ENCODE results near the gene COMP.

COMP gene

GRCh38 chr19:18783958-18784785, 6.9 kb downstream of the COMP start:
- FAIRE-seq (no peak), DNase-seq (ENCODE audit: insufficient read length, low spot score) (no peak)
- TF ChIP-seq POLR2A (IDR thresholded peaks at IDR 0.05; ENCODE audit: low read depth, low read length) = no peak

GRCh38 chr19:18782559-18783225, 8.4 kb downstream of the COMP start:
- TF ChIP-seq POLR2A (IDR thresholded peaks at IDR 0.05; ENCODE audit: low read depth, low read length) = no peak
- no peak for DNase-seq (ENCODE audit: insufficient read length, low spot score)
- FAIRE-seq = no peak

- no peak for FAIRE-seq
- DNase-seq (ENCODE audit: insufficient read length, low spot score) = no peak
- TF ChIP-seq POLR2A (IDR thresholded peaks at IDR 0.05; ENCODE audit: low read depth, low read length) = no peak
Observed at GRCh38 chr19:18781885-18782527, 9.1 kb downstream of the COMP start.

- FAIRE-seq (no peak), DNase-seq (ENCODE audit: insufficient read length, low spot score) (no peak)
- TF ChIP-seq POLR2A (IDR thresholded peaks at IDR 0.05; ENCODE audit: low read depth, low read length) = no peak
Observed at GRCh38 chr19:18781047-18781600, 10.0 kb downstream of the COMP start.

- no peak for TF ChIP-seq POLR2A (IDR thresholded peaks at IDR 0.05; ENCODE audit: low read depth, low read length)
- no peak for FAIRE-seq
- no peak for DNase-seq (ENCODE audit: insufficient read length, low spot score)
Observed at GRCh38 chr19:18780631-18781030, 10.5 kb downstream of the COMP start.

- FAIRE-seq (no peak), DNase-seq (ENCODE audit: insufficient read length, low spot score) (no peak)
- TF ChIP-seq POLR2A (IDR thresholded peaks at IDR 0.05; ENCODE audit: low read depth, low read length) = no peak
Observed at GRCh38 chr19:18780081-18780480, 11.0 kb downstream of the COMP start.

- TF ChIP-seq POLR2A (IDR thresholded peaks at IDR 0.05; ENCODE audit: low read depth, low read length) = no peak
- no peak for DNase-seq (ENCODE audit: insufficient read length, low spot score)
Observed at GRCh38 chr19:18778826-18779495, 12.1 kb downstream of the COMP start.

GRCh38 chr19:18778076-18778389, 13.1 kb downstream of the COMP start:
- no peak for FAIRE-seq
- TF ChIP-seq POLR2A (IDR thresholded peaks at IDR 0.05; ENCODE audit: low read depth, low read length) = no peak
- no peak for DNase-seq (ENCODE audit: insufficient read length, low spot score)

More at GRCh38 chr19:18778826-18779495, 12.1 kb downstream of the COMP start:
- no peak for FAIRE-seq

- no peak for FAIRE-seq
- no peak for TF ChIP-seq POLR2A (IDR thresholded peaks at IDR 0.05; ENCODE audit: low read depth, low read length)
- no peak for DNase-seq (ENCODE audit: insufficient read length, low spot score)
Observed at GRCh38 chr19:18777301-18778075, 13.6 kb downstream of the COMP start.

GRCh38 chr19:18776736-18777135, 14.4 kb downstream of the COMP start:
- DNase-seq (ENCODE audit: insufficient read length, low spot score) = peak; percentile 73
- no peak for FAIRE-seq
- TF ChIP-seq POLR2A (IDR thresholded peaks at IDR 0.05; ENCODE audit: low read depth, low read length) = no peak

GRCh38 chr19:18776288-18776594, 14.9 kb downstream of the COMP start:
- no peak for TF ChIP-seq POLR2A (IDR thresholded peaks at IDR 0.05; ENCODE audit: low read depth, low read length)
- FAIRE-seq (no peak), DNase-seq (ENCODE audit: insufficient read length, low spot score) (peak; percentile 79)

- TF ChIP-seq POLR2A (IDR thresholded peaks at IDR 0.05; ENCODE audit: low read depth, low read length) = no peak
- DNase-seq (ENCODE audit: insufficient read length, low spot score) = peak; percentile 89
- FAIRE-seq = no peak
Observed at GRCh38 chr19:18775586-18776287, 15.4 kb downstream of the COMP start.

Measured in H54 (cell line).